Peyer's patch (tissue), 4 donors: ENCODE measurements around the gene SDF4. TPM values are rescaled to one million over a fixed set of nuclear protein-coding genes. Genes with fewer than 3 reads are reported as not detected.
A peak's percentile ranks its signal among the peaks of the same experiment; 100 is the strongest.

Experiments
- DNase-seq, 3 donors: peaks; one replicate each; pipeline ENCODE4 v3.0.0-alpha.2; 2017 to 2019
- H3K27ac ChIP-seq, 4 donors: fragments of 200-600 bp; sonication (generic); one replicate each; pipeline ENCODE4 v1.5.1; 2016 to 2019
- H3K27me3 ChIP-seq, 2 donors: fragments of 200-600 bp; sonication (generic); one replicate each; pipeline ENCODE4 v1.5.1; 2019
- H3K36me3 ChIP-seq, 3 donors: fragments of 200-600 bp; sonication (generic); one replicate each; pipeline ENCODE4 v1.5.1; 2016 to 2019
- H3K4me1 ChIP-seq, 4 donors: fragments of 200-600 bp; sonication (generic); one replicate each; pipeline ENCODE4 v1.5.1; 2016 to 2019
- H3K4me3 ChIP-seq, 4 donors: fragments of 200-600 bp; sonication (generic); 1 replicate in 3 of 4; 2 replicates in 1 of 4; pipeline ENCODE4 v1.5.1; 2016 to 2019; ENCODE audit warnings: mild to moderate bottlenecking in 1 of 4
- H3K9me3 ChIP-seq, 4 donors: fragments of 200-600 bp; sonication (generic); one replicate each; pipeline ENCODE4 v1.5.1; 2016 to 2019; ENCODE audit warnings: mild to moderate bottlenecking in 1 of 4
- CTCF ChIP-seq, 6 experiments: fragments of 450-650 bp in 4 of 6; fragments of 200-600 bp in 2 of 6; sonication (generic) in 1 of 6; IDR thresholded peaks; one replicate each; pipeline ENCODE4 v1.5.1; 2017 to 2019; ENCODE audit warnings: antibody characterized with exemption in 6 of 6, mild to moderate bottlenecking in 3 of 6, moderate library complexity in 1 of 6
- POLR2A ChIP-seq, 2 donors: fragments of 450-650 bp; IDR thresholded peaks; one replicate each; pipeline ENCODE4 v1.5.1; 2017; ENCODE audit warnings: antibody characterized with exemption in 2 of 2, mild to moderate bottlenecking in 2 of 2, moderate library complexity in 2 of 2
- total RNA-seq, 4 donors: library from RNA; depleted of rRNA; stranded (reverse); fragments of >200 nt; gene quantifications; one replicate each; pipeline ENCODE4 v1.1.0, GENCODE V29; 2016

SDF4 gene
- 100 to 1,000 TPM in 3 of 4 donors, 10 to 100 TPM in 1; 88.3 to 280 (median 177) TPM for total RNA-seq

DNA sequence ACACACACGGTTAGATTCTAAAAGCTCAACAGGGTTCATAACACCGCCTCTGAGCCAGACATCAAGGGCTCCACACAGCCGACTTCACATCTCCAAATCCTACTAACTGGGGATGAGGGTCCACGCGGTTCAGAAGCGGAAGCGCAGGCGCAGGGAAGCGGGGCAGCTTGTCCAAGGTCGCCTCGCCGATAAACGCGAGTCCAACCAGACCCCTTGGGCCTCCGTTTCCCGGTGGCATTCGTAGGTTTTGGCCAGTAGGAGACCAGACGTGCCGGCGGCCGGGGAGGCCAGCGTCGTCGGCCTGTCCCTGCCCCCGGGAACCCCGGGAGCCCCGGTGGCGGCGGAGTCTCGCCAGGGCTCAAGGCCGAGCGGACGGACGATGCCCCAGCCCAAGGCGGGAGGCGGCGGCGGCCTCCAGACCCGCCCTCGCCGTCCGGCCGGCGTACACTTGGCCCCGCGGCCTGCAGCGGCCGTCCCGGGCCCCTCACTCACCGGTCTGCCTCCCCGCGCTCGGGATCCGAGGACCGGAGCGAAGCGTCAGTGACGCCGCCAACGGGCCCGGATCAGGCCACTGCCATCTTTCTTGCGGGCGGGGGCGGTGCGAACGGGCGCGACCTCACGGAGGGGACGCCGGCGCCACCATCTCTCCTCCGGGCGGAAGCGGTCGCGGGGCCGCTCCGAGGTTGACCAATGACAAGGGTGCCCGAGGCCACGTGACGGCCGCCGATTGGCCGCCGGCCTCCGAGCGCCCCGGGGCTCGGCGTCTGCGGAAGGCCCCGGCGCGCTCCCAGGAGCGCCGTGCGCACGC, at the start of gene SDF4:
TSS of gene SDF4 (minus strand) at position 602 of the 808 bp plus-strand sequence. CDS start 3,229 bp downstream, outside the sequence.
- TF ChIP-seq CTCF (IDR thresholded peaks at IDR 0.05) (no peak), POLR2A (IDR thresholded peaks at IDR 0.05) (peak; percentile 44 to 77)
- peak; percentile 95 to 98 (median 98) for DNase-seq
- Histone ChIP-seq H3K4me3 (peak within 1 kb of the TSS; percentile 88 to 100 (median 96)), H3K36me3 (peaks cover 0 to 30% (median 0%) of the 10 kb centered on the region in 3 donors), H3K4me1 (peaks cover 3 to 30% (median 17%) of the 10 kb centered on the region in 4 donors), H3K27me3 (no peaks in the 10 kb centered on the region), H3K27ac (peak within 1 kb of the TSS; percentile 95 to 98 (median 97)), H3K9me3 (no peaks in the 10 kb centered on the region)

GRCh38 chr1:1280782-1281481, 49.1 kb upstream of the SDF4 start:
- TF ChIP-seq POLR2A (IDR thresholded peaks at IDR 0.05) (no peak), CTCF (IDR thresholded peaks at IDR 0.05) (no peak)
- H3K27ac ChIP-seq, result peak overlapping the region in 3 of 4 donors; percentile 78 to 96 (median 86)
- peak overlapping the region in 2 of 4 donors; percentile 10 to 13 for H3K4me3 ChIP-seq
- H3K36me3 ChIP-seq, result no peaks in the 10 kb centered on the region
- H3K4me1 ChIP-seq, result peaks cover 0 to 41% (median 2%) of the 10 kb centered on the region in 4 donors
- no peak for DNase-seq
- H3K9me3 ChIP-seq, result no peaks in the 10 kb centered on the region
- H3K27me3 ChIP-seq, result no peaks in the 10 kb centered on the region

- TF ChIP-seq POLR2A (IDR thresholded peaks at IDR 0.05), result no peak
- no peak for TF ChIP-seq CTCF (IDR thresholded peaks at IDR 0.05)
- no peaks in the 10 kb centered on the region for H3K9me3 ChIP-seq
- no peak overlapping the region for H3K27ac ChIP-seq
- no peaks in the 10 kb centered on the region for H3K36me3 ChIP-seq
- no peak for DNase-seq
- H3K4me3 ChIP-seq, result no peak overlapping the region
- H3K27me3 ChIP-seq, result no peaks in the 10 kb centered on the region
- H3K4me1 ChIP-seq, result peaks cover 0 to 40% (median 6%) of the 10 kb centered on the region in 4 donors
Observed at GRCh38 chr1:1279028-1279427, 47.2 kb upstream of the SDF4 start.

- Histone ChIP-seq H3K4me3 (no peak overlapping the region), H3K4me1 (peaks cover 0 to 40% (median 6%) of the 10 kb centered on the region in 4 donors), H3K27ac (no peak overlapping the region), H3K9me3 (no peaks in the 10 kb centered on the region), H3K36me3 (no peaks in the 10 kb centered on the region), H3K27me3 (no peaks in the 10 kb centered on the region)
- TF ChIP-seq CTCF (IDR thresholded peaks at IDR 0.05) (peak in 1 of 6 experiments; percentile 10), POLR2A (IDR thresholded peaks at IDR 0.05) (no peak)
- no peak for DNase-seq
Observed at GRCh38 chr1:1278620-1279019, 46.8 kb upstream of the SDF4 start.

- Histone ChIP-seq H3K4me3 (no peak overlapping the region), H3K4me1 (peaks cover 5 to 44% (median 21%) of the 10 kb centered on the region in 4 donors), H3K27me3 (no peaks in the 10 kb centered on the region), H3K9me3 (no peaks in the 10 kb centered on the region), H3K36me3 (no peaks in the 10 kb centered on the region), H3K27ac (no peak overlapping the region)
- TF ChIP-seq POLR2A (IDR thresholded peaks at IDR 0.05) (no peak), CTCF (IDR thresholded peaks at IDR 0.05) (no peak)
- DNase-seq, result no peak
Observed at GRCh38 chr1:1275836-1276235, 44.0 kb upstream of the SDF4 start.
